Umbilical cord (tissue), 2 donors: ENCODE data around the gene BOD1. TPM values are rescaled to one million over a fixed set of nuclear protein-coding genes. Genes with fewer than 3 reads are reported as not detected.

Source experiments
- DNase-seq: peaks from one replicate; pipeline ENCODE4 v3.0.0-alpha.2; 2015; ENCODE audit warnings: low spot score
- total RNA-seq: library from RNA; depleted of rRNA; stranded (reverse); fragments of >200 nt; gene quantifications from one replicate; pipeline ENCODE4 v1.2.3, GENCODE V29; 2014; ENCODE audit warnings: low replicate concordance; ENCODE audit not compliant: insufficient read depth

Gene BOD1
- total RNA-seq, 1 donor from 2014 or later, result 51.3 TPM

DNA sequence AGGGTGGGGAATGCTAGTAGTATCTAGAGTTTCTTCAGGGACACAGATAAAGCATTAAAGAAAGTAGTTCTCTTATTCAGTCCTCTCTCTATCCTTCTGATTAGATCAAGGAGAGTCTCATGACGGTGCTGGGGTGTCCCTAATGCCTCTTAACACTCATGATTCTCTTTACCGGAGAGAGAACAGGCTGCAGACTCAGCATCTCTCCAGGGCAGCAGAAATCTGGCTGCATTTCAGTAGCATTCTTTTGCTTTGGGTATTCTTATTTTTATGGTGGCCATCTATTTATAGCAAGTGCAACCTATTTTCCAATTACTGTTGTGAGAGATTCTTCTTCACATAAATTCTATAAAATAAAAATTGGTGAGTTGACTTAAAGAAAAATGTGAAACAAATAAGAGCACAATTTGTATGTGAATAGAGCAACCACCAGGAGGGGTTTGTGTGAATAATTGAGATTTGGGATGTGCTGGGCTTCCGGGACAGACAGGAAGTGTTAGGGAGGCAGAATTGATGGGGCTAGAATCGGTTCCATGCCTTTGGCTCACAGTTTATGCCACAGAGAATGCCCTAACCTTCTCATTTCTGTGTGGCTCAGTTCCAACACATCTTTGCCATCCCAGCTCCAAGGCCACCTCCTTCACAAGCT lies 23.8 kb upstream of the BOD1 start:
- peak; percentile 35 for DNase-seq

- no peak for DNase-seq
Measured at GRCh38 chr5:173638126-173639040, 21.9 kb upstream of the BOD1 start.

DNA sequence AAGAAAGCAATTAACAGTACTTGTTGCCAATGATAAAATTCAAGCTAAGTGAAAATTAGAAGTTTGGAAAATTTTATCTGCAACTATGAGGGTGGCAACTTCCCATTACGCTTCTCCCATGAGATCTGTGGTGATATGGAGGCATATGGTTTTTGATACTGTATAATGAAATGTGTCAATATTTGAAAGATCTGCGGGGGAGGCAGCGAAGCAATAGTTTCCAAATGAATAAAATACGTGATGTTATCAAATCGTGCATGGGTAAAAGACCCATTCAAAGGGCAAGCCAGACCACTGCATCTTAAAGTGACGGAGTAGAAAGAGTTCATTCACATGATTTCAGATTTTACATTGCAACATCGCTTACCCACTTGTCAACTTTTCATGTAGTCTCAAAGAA lies 20.9 kb upstream of the BOD1 start:
- no peak for DNase-seq

GRCh38 chr5:173634465-173634983 lies 18.1 kb upstream of the BOD1 start:
- DNase-seq, result no peak

- DNase-seq, result no peak
Measured at GRCh38 chr5:173633304-173633703, 16.9 kb upstream of the BOD1 start.

GRCh38 chr5:173631478-173631877 lies 15.0 kb upstream of the BOD1 start:
- DNase-seq, result no peak

DNA sequence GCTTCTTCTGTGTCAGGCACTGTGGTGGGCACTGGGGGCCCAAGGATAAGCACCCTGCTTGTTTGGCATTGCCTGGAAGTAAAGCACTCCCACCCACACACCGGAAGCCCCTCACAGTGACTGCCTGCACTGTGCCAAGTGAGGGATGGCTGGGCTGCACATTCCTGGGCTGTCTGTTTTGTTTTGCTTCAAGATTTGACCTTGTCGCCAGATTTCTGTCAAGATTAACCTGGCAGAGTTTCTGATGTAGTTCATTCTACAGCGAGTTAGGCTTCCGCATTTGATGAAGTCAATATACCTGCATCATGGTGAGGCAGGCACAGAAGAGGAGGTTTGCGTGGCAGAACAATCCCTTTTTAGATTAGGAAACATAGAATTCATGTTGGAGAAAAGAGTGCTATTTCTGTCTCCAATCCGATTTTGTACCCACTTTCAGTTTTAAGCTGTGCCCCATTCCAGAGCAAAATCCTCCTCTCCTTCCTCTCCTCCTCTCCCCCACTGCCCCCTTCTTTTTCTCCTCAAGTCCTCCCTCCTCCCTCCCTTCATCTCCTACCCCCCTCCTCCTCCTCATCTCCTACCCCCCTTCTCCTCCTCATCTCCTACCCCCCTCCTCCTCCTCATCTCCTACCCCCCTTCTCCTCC lies 14.4 kb upstream of the BOD1 start:
- no peak for DNase-seq

- no peak for DNase-seq
Measured at GRCh38 chr5:173629628-173630027, 13.2 kb upstream of the BOD1 start.

- DNase-seq, result no peak
Measured at GRCh38 chr5:173628501-173628900, 12.1 kb upstream of the BOD1 start.

- DNase-seq, result no peak
Measured at GRCh38 chr5:173627860-173628392, 11.5 kb upstream of the BOD1 start.

- no peak for DNase-seq
Measured at GRCh38 chr5:173627271-173627670, 10.8 kb upstream of the BOD1 start.

GRCh38 chr5:173626505-173626820 lies 10.0 kb upstream of the BOD1 start:
- DNase-seq, result no peak

GRCh38 chr5:173625673-173626504 lies 9.4 kb upstream of the BOD1 start:
- peak; percentile 65 for DNase-seq

DNA sequence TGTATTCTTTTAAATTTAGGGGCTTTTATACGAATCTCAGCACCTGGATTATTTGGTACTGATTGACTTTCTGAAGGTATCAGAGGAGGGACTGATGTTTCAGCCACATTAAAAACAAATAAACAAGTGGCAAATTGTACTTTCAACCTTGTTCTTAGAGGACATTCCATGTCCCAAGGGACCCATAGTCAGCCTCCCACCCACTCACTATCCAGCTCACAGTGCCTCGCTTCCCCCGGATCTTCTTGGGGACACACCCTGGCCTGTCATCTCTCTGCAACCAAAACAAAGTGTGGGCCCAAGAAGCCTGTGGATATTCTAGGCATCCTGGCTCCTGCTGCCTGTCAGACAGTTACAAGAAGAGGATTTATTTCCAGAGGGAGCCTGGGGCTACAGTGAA lies 8.8 kb upstream of the BOD1 start:
- no peak for DNase-seq

DNA sequence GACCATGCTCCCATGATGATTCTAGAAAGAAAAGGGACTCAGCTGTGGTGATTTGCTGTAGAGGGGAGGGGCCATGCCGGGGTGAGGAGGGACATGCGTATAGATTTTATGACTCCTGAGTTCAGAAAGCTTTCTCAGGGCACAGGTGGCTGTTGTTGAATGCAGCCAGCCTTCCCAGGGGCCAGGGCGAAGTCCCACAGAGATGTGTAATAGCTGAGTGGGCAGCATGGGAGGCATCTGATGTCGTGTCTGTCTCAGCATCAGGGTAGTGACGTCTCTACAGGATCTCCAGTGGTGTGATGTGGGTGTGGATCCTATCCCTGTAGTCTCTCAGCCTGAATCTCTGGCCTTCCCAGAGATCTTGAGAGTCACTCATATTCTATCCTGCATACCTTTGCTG lies 7.8 kb upstream of the BOD1 start:
- DNase-seq, result no peak

GRCh38 chr5:173623789-173624188 lies 7.3 kb upstream of the BOD1 start:
- DNase-seq, result no peak

- DNase-seq, result no peak
Measured at GRCh38 chr5:173623296-173623771, 6.9 kb upstream of the BOD1 start.

DNA sequence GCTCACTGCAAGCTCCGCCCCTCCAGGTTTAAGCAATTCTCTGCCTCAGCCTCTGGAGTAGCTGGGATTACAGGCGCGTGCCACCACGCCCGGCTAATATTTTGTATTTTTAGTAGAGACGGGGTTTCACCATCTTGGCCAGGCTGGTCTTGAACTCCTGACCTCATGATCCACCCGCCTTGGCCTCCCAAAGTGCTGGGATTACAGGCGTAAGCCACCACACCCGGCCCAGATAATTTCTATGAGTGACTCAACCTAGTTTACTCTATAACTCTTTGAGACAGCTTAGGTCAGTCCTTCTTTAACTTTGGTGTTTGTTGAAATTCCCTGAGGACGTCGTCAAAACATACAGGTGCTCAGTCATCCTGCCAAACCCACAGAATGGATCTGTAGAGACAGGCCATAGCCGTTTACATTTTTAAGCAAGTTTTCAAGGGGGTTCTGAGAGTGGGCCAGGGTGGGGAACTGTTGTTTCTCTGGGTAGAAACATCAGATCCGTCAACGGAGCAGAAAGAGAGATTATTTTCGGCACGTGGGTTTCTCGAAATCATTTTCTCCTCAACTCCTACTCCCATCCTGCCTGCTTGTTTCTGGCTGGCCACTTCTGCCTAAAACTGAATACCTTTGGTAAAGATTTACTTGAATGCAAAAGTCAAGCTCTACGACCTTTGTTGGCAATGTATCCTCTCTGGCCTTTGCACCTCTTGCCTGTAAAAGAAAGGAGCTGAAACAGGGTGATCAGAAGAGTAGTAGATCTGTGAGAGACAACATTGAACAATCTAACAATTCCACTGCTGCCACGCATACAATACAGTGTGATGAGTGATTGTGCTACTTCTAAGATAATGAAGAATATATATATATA lies 6.0 kb upstream of the BOD1 start:
- DNase-seq, result no peak

- DNase-seq, result no peak
Measured at GRCh38 chr5:173620784-173621183, 4.3 kb upstream of the BOD1 start.

GRCh38 chr5:173618927-173619519 lies 2.6 kb upstream of the BOD1 start:
- DNase-seq, result peak; percentile 63
